Stimulated activated CD4-positive, alpha-beta T cell treated with anti-CD3 and anti-CD28 coated beads, Interleukin-12 subunit alpha, Interleukin-12 subunit beta, amount 100 ng/mL, for 48 hours (primary cell): ENCODE data around the gene SGCA.

ENCODE experiments used
- DNase-seq, 3 donors: peaks; one replicate each; pipeline ENCODE4 v3.0.0-alpha.2; 2020; ENCODE audit warnings: low read depth in 2 of 3, low spot score in 1 of 3

SGCA gene

DNA sequence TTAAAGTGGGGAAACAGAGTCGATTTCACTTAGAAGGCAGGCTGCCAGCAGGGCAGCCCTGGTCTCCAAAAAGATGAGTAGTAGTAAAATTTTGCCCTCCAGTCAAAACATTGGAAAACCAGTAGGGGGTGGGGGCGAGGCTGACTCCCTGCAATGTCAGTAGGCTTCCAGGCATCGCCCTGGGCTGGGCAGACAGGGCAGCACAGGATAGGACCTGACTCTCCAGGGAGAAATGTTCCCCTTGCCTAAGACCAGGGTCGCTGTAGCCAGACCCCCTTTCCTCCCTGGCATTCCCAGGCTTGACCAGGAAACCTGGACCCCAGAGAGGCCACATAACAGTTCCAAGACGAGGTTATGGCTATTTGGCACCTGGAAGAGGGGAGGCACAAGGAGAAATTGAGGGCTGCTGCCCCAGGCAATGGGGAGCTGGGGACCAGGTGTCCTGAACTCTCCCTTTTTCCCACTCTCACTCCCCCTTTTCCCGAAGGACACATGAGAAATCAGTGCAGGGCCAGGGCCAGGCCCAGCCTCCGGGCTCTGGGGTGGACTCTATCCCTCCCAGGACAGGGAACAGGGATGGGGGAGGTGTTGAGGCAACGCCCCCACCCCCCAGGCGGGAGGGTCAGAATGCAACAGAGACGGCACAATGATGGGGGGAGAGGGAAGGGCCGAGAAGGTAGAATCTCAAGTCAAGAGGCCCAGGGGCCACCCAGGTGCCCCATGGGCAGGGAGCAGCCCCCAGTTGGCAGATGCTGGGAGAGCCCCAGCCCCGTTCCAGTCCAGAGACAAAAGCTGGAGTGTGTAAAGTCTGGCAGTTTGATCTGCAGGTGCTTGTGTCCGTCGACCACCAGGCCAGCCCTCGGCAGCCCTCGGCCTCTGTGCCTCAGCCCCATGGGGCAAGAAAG lies 31.3 kb upstream of the SGCA start:
- DNase-seq: no peak

DNA sequence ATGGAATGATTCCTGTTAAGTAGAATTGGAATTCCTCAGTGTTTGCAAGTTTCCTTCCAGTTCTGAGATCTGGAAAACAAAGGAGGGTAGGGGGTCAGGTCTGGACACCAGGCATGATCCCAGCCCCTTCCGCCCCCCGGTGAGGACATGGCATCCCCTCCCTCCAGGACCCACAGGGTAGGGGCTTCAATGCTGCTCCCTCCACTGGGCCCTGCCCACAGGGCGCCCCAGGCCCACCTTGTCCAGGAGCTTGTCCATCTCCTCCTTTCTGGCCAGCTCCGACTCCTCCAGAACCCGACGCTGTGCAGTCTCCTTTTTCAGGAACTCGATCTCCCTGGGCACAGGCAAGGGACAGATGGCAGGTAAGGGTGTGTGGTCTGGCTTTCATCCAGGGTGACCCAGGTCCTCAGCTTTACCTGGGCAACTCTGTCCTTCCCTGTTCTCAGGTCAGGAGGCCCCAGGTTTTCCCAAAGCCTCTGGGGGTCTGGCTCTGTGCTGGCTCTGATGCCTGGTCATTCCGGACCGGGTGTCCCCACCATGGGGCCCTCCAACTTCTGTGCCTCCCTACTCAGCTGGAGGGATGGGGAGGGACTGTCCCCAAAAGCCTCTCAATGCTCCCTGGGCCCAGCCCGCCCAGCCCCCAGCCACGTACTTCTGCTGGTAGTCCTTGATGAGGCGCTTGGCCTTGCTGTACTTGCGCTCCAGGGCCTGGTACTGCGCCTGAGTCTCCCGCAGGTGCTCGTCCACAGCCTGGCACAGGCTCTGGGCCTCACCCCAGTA lies 30.3 kb upstream of the SGCA start:
- DNase-seq: no peak

- no peak for DNase-seq
Observed at GRCh38 chr17:50136096-50136687, 29.6 kb upstream of the SGCA start.

DNA sequence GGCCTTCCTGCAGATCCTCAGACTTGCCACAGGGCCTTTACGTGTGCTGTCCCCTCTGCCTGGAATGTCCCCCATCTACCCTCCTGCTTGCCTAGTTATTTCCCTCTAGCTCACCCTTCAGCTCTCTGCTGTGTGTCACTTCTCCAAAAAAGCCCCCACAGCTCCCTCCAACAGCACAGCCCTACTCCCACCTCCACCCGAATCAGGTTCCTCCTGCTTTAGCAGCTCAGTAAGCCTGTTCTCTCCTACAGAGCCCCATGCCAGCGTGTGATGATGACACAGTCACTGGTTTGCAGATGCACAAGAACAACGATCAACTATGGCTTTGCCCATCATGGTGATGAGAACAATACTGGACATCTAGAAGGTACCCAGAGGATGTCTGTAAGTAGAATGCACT lies 28.8 kb upstream of the SGCA start:
- DNase-seq: no peak

DNA sequence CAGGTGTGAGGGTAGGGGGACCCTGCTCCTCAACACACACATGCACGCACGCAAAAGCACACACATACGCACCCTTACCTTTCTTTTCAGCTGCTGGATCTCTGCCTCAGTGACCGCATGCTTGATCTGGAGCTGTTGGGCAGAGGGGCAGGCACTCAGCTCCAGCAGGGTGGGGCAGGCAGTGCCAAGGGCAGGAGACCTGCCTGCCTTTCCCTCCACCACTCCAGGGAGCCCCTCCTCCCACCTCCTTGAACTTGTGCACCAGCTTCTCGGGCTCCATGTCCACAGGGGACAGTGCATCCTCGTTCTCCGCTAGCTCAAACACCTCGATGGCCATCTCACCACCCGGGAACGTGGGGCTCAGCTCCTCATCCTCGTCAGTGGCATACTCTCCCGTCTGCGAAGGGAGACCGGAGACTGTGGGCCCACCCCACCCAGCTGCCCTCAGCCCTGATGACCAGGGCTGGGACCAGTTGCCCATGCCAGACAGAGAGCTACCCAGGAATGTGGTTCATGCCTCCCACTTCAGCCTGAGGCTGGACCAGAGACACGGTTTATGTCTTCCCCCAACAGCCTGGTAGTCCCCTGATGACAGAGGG lies 26.5 kb upstream of the SGCA start:
- DNase-seq: no peak

DNA sequence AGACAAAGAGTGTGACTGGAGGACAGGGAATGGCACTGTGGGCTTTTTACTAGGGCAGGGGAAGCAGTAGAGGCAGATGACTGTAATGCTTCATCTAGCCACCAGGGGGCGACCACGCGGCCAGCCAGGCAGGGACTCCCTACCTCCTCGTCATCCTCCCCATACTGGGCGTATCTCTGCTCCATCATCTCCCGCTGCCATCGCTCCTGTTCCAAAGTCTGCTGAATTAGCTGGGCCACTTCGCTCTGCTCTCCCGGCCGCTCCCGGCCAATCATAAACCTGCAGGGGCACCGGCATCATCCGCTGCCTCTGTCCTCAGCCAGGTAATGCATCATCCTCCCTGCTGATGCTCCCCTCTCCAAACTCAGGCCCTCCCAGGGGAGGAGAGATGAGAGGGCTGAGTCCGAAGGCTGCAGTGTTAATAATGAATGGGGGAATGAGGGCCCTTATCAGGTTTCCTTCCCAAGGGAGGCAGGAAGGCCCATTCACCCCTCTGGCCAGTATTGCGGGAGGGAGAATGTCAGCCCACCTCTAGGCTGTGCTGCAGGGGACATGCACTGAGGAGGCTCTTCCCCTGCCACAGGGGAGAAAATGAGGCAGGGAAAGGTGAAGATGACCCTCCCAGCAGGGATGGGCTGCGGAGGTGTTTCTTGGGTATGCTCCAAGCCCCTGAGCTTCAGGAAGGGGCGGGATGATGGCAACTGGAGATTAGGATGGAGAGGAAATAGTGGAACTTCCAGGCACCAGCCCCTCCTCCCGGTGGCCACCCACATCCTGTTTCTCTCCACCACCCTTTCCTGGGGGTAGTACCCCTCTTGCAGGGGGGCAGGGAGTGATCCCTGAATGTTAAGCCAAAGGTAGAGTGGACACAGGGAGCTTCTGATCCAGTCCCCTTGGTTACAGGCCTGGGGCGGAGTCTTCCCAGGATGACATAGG lies 25.6 kb upstream of the SGCA start:
- peak; percentile 72 to 79 (median 73) for DNase-seq

DNA sequence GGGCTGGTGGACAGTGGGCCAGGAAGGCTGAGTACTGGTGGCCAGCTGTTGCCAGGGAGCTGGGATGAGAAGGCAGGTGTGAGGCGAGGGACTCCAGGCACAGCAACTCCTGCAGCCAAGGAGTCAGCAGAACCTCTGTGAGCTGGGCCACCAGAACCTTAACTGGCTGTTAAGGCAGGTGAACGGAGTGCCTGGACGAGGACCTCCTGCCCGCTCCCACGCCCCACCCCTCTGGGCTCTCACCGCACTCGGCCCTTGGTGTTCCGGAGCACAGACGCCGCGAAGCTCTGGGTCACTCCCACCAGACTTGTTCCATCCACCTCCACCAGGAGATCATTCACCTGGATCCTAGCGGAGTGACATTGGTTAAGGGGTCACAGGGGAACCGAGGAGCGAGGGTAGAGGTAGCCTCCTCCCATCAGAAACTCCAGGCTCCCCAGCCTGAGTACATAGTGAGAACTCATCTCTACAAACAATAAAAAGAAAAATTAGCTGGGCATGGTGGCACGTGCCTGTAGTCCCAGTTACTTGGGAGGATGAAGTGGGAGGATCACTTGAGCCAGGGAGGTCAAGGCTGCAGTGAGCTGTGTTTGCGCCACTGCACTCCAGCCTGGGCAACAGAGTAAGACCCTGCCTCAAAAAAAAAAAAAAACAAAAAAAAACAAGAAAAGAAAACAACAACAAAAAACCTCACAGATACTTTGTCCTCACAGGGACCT lies 24.6 kb upstream of the SGCA start:
- DNase-seq: no peak

DNA sequence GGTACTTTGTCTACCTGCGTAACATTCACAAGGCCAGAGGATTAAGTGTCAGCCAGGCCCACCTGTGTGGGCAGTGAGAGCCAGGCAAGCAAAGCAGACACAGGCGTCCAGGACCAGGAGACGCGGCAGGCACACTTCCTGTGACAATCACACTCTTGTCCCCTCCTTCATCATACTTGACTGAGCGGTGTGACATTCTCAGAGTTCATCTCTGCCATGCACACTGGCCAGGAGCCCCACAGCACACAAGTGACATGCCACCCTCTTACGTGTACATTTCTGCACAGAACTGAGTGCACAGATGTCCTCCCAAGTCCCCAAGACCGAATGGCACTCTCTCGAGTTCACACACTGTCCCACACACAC lies 24.1 kb upstream of the SGCA start:
- DNase-seq: no peak

- no peak for DNase-seq
Observed at GRCh38 chr17:50143461-50144176, 22.2 kb upstream of the SGCA start.

DNA sequence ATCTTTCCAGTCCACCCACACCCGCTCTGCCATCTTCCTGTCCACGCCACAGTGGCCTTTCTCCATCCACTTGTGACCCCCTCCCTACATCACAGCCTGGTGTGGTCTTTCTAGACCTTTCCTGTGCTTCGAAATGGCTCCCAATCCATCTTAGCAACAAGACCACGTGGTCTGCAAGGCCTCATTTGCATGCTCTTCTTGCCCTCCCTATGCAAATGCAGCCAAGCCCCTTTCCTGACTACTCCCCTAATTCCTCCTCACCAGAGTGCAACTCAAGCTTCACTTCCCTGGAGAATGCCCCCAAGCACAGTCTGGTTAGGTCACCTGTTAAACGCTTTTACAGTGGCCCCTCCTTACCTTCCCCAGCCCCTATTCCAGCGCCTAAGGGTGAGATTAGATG lies 21.4 kb upstream of the SGCA start:
- no peak for DNase-seq

DNA sequence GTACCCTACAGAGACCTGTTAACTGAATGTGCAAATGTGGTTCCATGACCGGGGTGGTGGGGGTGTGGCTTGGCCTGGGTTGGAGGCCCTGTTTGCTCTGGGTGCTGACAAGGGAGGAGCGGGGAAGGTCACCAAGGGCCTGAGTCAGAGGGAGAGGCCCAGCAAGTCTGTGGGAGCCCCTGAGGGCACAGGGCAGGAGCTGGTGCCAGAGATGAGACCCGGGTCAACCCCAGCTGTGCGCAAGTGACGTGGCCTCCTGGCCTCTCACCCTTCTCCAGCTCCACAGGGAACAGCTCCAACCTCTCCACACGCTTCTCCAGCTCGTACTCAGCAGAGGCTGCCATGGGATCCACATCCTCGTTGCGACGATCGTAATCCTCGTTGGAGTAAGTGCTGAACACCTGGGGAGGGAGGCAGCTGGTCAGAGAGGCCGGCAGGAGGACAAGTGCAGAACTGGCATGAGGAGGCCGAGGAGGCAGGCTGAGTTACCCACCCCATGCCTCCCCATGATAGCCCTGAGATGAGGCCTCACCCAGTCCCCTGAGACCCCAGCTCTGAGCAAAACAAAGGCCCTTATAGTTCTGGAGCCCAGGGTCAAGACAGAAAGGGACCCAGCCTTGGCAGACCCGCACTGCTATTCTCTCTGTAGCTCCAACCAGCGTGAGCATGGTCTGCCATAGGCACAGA lies 20.8 kb upstream of the SGCA start:
- DNase-seq: no peak

DNA sequence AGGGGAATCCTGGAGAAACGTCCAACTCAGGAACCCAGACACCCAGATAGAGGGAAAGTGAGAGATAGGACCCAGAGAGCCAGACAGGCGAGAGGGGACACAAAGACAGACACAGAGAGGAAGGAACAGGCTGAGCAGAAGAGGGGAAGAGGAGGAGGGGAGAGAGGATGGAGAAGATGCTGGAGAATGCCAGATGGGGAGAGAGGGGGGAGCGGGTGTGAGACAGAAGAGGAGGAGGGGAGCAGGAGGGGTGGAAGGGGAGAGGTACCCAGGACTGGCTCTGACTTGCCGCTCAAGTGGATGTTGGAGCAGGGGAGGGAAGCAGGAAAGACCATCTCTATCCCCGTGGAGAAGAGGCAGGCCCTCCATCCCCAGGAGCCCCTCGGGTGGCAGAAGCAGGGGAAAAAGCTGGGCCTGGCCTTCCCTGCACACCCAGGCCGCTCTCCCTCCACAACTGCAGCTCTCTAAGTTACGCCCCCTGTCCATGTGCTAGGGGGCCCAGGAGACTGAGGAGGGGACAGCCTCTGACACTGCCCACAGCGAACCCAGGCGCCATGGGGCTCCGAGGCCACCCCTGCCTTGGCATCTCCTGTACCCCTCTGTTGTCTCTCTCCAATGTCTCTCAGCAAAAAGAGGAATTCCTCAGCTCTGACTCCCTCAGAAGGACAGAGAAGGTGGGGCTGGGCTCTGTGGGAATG lies 20.1 kb upstream of the SGCA start:
- no peak for DNase-seq

- no peak for DNase-seq
Observed at GRCh38 chr17:50146230-50146926, 19.4 kb upstream of the SGCA start.

GRCh38 chr17:50146927-50147665 lies 18.7 kb upstream of the SGCA start:
- DNase-seq: no peak

- DNase-seq: no peak
Observed at GRCh38 chr17:50147841-50148225, 18.0 kb upstream of the SGCA start.

DNA sequence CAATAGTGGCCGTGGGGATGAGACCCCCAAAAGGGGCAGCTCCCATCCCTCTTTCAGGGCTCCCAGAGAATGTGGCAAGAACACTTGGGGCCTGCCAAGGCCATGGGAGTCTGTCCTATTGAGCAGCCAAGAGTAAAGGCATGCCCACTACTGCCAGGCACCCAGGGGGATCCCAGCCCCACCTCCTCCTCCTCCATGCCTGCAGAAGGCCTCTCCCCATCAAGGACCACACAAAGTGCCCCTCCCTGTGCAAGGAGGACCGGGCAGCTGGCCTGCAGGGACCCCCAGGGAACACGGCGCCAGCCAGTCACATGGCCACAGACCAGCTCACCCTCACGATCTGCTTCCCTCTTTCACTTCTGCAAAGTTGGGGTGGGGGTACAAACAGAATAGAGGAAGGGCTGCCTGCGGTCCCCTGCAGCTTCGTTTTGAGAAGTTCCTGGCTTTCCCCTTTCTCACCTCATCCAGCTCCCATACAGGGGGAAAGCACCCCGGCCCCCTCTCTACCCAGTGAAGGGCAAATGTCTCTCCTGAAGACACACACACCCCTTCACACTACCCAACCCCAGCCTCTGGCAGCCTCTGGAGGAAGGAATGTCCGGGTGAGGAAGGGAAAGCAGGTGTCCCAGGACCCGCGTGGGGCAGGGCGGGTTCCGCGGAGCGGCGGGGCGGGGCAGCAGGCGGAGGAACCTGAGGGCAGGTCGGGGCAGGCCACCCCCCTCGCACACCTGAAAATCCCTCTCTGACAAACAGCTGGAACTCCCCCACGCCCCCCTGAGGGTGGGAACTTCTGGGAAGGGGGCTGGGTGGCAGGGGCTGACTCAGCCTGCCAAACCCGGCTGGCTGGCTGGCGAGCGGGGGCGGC lies 17.3 kb upstream of the SGCA start:
- DNase-seq: peak; percentile 59 to 64 (median 64)
